Keratinocyte (primary cell): ENCODE measurements around the gene GOPC.

ENCODE experiments used
- EZH2 ChIP-seq: IDR thresholded peaks from one replicate; pipeline ENCODE4 v1.6.1; 2012; ENCODE audit warnings: inconsistent platforms, mild to moderate bottlenecking, low read length, moderate library complexity
- TF ChIP-seq, protein P1 (sequence below), 3 experiments: IDR thresholded peaks in 1 of 3; conservative IDR thresholded peaks in 1 of 3; optimal IDR thresholded peaks in 1 of 3; 2 replicates in 2 of 3; 3 replicates in 1 of 3; pipeline versions ENCODE3 to v1.5.1; 2011; ENCODE audit warnings: low read length in 3 of 3, mild to moderate bottlenecking in 3 of 3, moderate library complexity in 2 of 3, control low read depth in 1 of 3, inconsistent platforms in 1 of 3; ENCODE audit not compliant: insufficient read depth in 2 of 3; ENCODE audit errors: extremely low read depth in 1 of 3

GRCh38 chr6:117546674-117547073, 55.6 kb downstream of the GOPC start:
- TF ChIP-seq, protein P1, sequence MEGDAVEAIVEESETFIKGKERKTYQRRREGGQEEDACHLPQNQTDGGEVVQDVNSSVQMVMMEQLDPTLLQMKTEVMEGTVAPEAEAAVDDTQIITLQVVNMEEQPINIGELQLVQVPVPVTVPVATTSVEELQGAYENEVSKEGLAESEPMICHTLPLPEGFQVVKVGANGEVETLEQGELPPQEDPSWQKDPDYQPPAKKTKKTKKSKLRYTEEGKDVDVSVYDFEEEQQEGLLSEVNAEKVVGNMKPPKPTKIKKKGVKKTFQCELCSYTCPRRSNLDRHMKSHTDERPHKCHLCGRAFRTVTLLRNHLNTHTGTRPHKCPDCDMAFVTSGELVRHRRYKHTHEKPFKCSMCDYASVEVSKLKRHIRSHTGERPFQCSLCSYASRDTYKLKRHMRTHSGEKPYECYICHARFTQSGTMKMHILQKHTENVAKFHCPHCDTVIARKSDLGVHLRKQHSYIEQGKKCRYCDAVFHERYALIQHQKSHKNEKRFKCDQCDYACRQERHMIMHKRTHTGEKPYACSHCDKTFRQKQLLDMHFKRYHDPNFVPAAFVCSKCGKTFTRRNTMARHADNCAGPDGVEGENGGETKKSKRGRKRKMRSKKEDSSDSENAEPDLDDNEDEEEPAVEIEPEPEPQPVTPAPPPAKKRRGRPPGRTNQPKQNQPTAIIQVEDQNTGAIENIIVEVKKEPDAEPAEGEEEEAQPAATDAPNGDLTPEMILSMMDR (optimal IDR thresholded peaks at IDR 0.05 in 1 of 3, IDR thresholded peaks at IDR 0.05 in 1 of 3, conservative IDR thresholded peaks at IDR 0.05 in 1 of 3; ENCODE audit: extremely low read depth in 1 of 3, insufficient read depth in 2 of 3, low read length in 3 of 3) = no peak
- TF ChIP-seq EZH2 = no peak
